ENCODE results near the gene PTCD2.

DNA sequence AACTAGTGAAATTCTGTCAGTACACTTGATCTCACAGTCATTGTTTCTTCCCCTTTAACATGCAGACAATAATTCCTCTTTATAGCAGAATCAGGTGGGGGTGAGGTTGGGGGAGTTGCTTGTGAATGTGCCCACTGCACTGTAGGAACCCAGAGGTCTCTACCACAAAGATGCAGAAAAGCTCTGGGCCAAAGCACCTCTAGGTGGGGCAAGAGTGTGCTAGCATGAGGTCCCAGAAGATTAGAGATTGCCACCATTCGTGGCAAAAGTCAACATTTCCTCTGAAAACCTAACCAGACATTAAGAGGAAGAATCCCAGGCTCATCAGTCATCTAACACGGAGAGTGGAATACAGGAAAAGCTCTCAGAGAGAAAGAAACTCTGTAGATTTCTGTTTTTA is 74.5 kb downstream of the PTCD2 start:
- no peak for TF ChIP-seq EZH2 (IDR thresholded peaks at IDR 0.05; ENCODE audit: borderline replicate concordance, low read depth, low read length, poor library complexity, severe bottlenecking)
- TF ChIP-seq, protein P1, sequence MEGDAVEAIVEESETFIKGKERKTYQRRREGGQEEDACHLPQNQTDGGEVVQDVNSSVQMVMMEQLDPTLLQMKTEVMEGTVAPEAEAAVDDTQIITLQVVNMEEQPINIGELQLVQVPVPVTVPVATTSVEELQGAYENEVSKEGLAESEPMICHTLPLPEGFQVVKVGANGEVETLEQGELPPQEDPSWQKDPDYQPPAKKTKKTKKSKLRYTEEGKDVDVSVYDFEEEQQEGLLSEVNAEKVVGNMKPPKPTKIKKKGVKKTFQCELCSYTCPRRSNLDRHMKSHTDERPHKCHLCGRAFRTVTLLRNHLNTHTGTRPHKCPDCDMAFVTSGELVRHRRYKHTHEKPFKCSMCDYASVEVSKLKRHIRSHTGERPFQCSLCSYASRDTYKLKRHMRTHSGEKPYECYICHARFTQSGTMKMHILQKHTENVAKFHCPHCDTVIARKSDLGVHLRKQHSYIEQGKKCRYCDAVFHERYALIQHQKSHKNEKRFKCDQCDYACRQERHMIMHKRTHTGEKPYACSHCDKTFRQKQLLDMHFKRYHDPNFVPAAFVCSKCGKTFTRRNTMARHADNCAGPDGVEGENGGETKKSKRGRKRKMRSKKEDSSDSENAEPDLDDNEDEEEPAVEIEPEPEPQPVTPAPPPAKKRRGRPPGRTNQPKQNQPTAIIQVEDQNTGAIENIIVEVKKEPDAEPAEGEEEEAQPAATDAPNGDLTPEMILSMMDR (conservative IDR thresholded peaks at IDR 0.05; ENCODE audit: low read depth, low read length): peak; percentile 43; the same call in 1 of the 2 replicates
